Heart left ventricle (tissue), 13 donors: ENCODE data around the gene UCKL1.

Source experiments
- POLR2A ChIP-seq, 2 donors: fragments of 450-650 bp; IDR thresholded peaks; one replicate each; pipeline ENCODE4 v1.6.1; 2017; ENCODE audit warnings: antibody characterized with exemption in 2 of 2, mild to moderate bottlenecking in 2 of 2, moderate library complexity in 2 of 2
- TF ChIP-seq, protein P1 (sequence below), 12 donors: fragments of 200-600 bp; sonication (generic) in 4 of 12; IDR thresholded peaks; one replicate each; pipeline versions ENCODE4 v1.5.0 to v1.8.0; 2018 to 2022; ENCODE audit warnings: antibody characterized with exemption in 12 of 12, mild to moderate bottlenecking in 5 of 12
- donor health status: ischemic (EF 13 %, LVEDD 7.1; RV severe dilation, severe dysfunction).
- donor health status: DM: no; HTN: yes; CAD: no.
- donor health status: DM: no; HTN: no; CAD: no.
- donor health status: ischemic (EF 25% LVEDD 6.9; RV normal size, moderate dysfunction).
- donor health status: ischemic (EF 25% LVEDD 5.7; RV mildly dilated, moderate dysfunction).
- donor health status: ischemic (EF 35%, LVEDD 5.7; RV mildly dilated, moderate dysfunction).
- donor health status: nonischemic (EF 11% LVEDD 7.7; RV severe dilation, severe dysfunction).
- donor health status: DM: yes; HTN: yes; CAD: no.
- donor health status: PGD.
- donor health status: ischemic (EF 29% LVEDD 5.4; RV normal size, mild dysfunction).
- donor health status: nonischemic (EF 23%, LVEDD 6.1; RV moderate dilation, normal function).

- no peak for TF ChIP-seq POLR2A (IDR thresholded peaks at IDR 0.05)
- TF ChIP-seq, protein P1, sequence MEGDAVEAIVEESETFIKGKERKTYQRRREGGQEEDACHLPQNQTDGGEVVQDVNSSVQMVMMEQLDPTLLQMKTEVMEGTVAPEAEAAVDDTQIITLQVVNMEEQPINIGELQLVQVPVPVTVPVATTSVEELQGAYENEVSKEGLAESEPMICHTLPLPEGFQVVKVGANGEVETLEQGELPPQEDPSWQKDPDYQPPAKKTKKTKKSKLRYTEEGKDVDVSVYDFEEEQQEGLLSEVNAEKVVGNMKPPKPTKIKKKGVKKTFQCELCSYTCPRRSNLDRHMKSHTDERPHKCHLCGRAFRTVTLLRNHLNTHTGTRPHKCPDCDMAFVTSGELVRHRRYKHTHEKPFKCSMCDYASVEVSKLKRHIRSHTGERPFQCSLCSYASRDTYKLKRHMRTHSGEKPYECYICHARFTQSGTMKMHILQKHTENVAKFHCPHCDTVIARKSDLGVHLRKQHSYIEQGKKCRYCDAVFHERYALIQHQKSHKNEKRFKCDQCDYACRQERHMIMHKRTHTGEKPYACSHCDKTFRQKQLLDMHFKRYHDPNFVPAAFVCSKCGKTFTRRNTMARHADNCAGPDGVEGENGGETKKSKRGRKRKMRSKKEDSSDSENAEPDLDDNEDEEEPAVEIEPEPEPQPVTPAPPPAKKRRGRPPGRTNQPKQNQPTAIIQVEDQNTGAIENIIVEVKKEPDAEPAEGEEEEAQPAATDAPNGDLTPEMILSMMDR (IDR thresholded peaks at IDR 0.05): no peak
These were observed 16.9 kb upstream of the UCKL1 start for GRCh38 chr20:63973160-63973479.
